Endothelial cell (in vitro differentiated cells): ENCODE results near the gene NRG2. TPM values are rescaled to one million over a fixed set of nuclear protein-coding genes. Genes with fewer than 3 reads are reported as not detected.

ENCODE experiments used
- DNase-seq: peaks from one replicate; pipeline ENCODE4 v3.0.0; 2021; ENCODE audit warnings: low spot score
- H3K27ac Mint-ChIP-seq: one replicate; pipeline ENCODE4 v1.8.0; 2021; ENCODE audit warnings: mixed read lengths, inconsistent platforms; ENCODE audit not compliant: unreplicated experiment
- H3K27me3 Mint-ChIP-seq: one replicate; pipeline ENCODE4 v1.8.0; 2021; ENCODE audit warnings: mild to moderate bottlenecking, moderate library complexity, mixed read lengths, inconsistent platforms; ENCODE audit not compliant: unreplicated experiment
- H3K36me3 Mint-ChIP-seq: one replicate; pipeline ENCODE4 v1.8.0; 2021; ENCODE audit warnings: mild to moderate bottlenecking, low read depth, mixed read lengths, inconsistent platforms; ENCODE audit not compliant: unreplicated experiment
- H3K4me1 Mint-ChIP-seq: one replicate; pipeline ENCODE4 v1.8.0; 2021; ENCODE audit warnings: mild to moderate bottlenecking, mixed read lengths, inconsistent platforms; ENCODE audit not compliant: unreplicated experiment
- H3K4me3 Mint-ChIP-seq: one replicate; pipeline ENCODE4 v1.8.0; 2021; ENCODE audit warnings: mild to moderate bottlenecking, mixed read lengths, inconsistent platforms; ENCODE audit not compliant: unreplicated experiment
- H3K9me3 Mint-ChIP-seq: one replicate; pipeline ENCODE4 v1.8.0; 2021; ENCODE audit warnings: mixed read lengths, inconsistent platforms; ENCODE audit not compliant: unreplicated experiment
- CTCF ChIP-seq: fragments of 200-600 bp; sonication (generic); IDR thresholded peaks from one replicate; pipeline ENCODE4 v1.5.0; 2021; ENCODE audit warnings: antibody characterized with exemption; ENCODE audit not compliant: unreplicated experiment
- total RNA-seq: library from RNA; stranded (reverse); fragmentation: NEBNext Ultra II Directional; extraction: Animal tissue kit (Norgen Biotek cat#: 25700); gene quantifications from one replicate; pipeline ENCODE4 v1.2.1, GENCODE V29; 2021; ENCODE audit not compliant: unreplicated experiment

The NRG2 gene
- total RNA-seq, 1 donor from 2014 or later = not detected

- Mint-ChIP-seq H3K9me3 (no peaks in the 10 kb centered on the region), H3K36me3 (no peaks in the 10 kb centered on the region), H3K4me1 (no peaks in the 10 kb centered on the region), H3K27ac (no peak overlapping the region), H3K4me3 (no peak overlapping the region), H3K27me3 (no peaks in the 10 kb centered on the region)
- no peak for TF ChIP-seq CTCF
- no peak for DNase-seq
These were observed 28.3 kb downstream of the NRG2 start for GRCh38 chr5:140014751-140015150.

- no peaks in the 10 kb centered on the region for H3K4me1 Mint-ChIP-seq
These were observed 29.6 kb downstream of the NRG2 start for GRCh38 chr5:140013536-140013935.

GRCh38 chr5:140012443-140012842 lies 30.7 kb downstream of the NRG2 start:
- no peak for DNase-seq
- Mint-ChIP-seq H3K9me3 (no peaks in the 10 kb centered on the region), H3K27me3 (no peaks in the 10 kb centered on the region), H3K27ac (no peak overlapping the region), H3K4me3 (no peak overlapping the region), H3K36me3 (no peaks in the 10 kb centered on the region), H3K4me1 (no peaks in the 10 kb centered on the region)
- TF ChIP-seq CTCF = no peak

More at GRCh38 chr5:140013536-140013935, 29.6 kb downstream of the NRG2 start:
- no peak for DNase-seq
- H3K27me3 Mint-ChIP-seq = no peaks in the 10 kb centered on the region
- no peaks in the 10 kb centered on the region for H3K9me3 Mint-ChIP-seq
- no peaks in the 10 kb centered on the region for H3K36me3 Mint-ChIP-seq
- H3K27ac Mint-ChIP-seq = no peak overlapping the region
- TF ChIP-seq CTCF = no peak
- H3K4me3 Mint-ChIP-seq = no peak overlapping the region

GRCh38 chr5:140011297-140011802 lies 31.7 kb downstream of the NRG2 start:
- TF ChIP-seq CTCF = no peak
- H3K27me3 Mint-ChIP-seq = no peaks in the 10 kb centered on the region
- no peaks in the 10 kb centered on the region for H3K36me3 Mint-ChIP-seq
- no peak overlapping the region for H3K27ac Mint-ChIP-seq
- H3K9me3 Mint-ChIP-seq = no peaks in the 10 kb centered on the region
- H3K4me3 Mint-ChIP-seq = no peak overlapping the region
- DNase-seq = no peak
- H3K4me1 Mint-ChIP-seq = no peaks in the 10 kb centered on the region

- H3K36me3 Mint-ChIP-seq = no peaks in the 10 kb centered on the region
- TF ChIP-seq CTCF = no peak
These were observed 32.3 kb downstream of the NRG2 start for GRCh38 chr5:140010798-140011197.

More at GRCh38 chr5:140010798-140011197, 32.3 kb downstream of the NRG2 start:
- DNase-seq = no peak
- no peak overlapping the region for H3K27ac Mint-ChIP-seq
- no peak overlapping the region for H3K4me3 Mint-ChIP-seq
- no peaks in the 10 kb centered on the region for H3K9me3 Mint-ChIP-seq
- no peaks in the 10 kb centered on the region for H3K27me3 Mint-ChIP-seq
- no peaks in the 10 kb centered on the region for H3K4me1 Mint-ChIP-seq
